SKM-1 (cell line): ENCODE data around the gene FBXO44.

Source experiments
- DNase-seq: peaks from one replicate; lab custom pipeline; 2025; ENCODE audit not compliant: unreplicated experiment; lab: John Stamatoyannopoulos, UW

Gene FBXO44

GRCh38 chr1:11688506-11688905, 33.8 kb downstream of the FBXO44 start:
- DNase-seq = no peak

GRCh38 chr1:11690397-11691301, 36.0 kb downstream of the FBXO44 start:
- no peak for DNase-seq

GRCh38 chr1:11691302-11691914, 36.7 kb downstream of the FBXO44 start, which contains the start of gene DRAXIN:
DRAXIN (plus strand) TSS chr1:11691710; CDS start chr1:11706259, 14,549 bp downstream.
- no peak for DNase-seq

GRCh38 chr1:11691928-11692711, 37.4 kb downstream of the FBXO44 start:
- no peak for DNase-seq

GRCh38 chr1:11693024-11693590, 38.4 kb downstream of the FBXO44 start:
- peak; percentile 54 for DNase-seq

GRCh38 chr1:11693917-11694316, 39.2 kb downstream of the FBXO44 start:
- no peak for DNase-seq

- no peak for DNase-seq
Measured at GRCh38 chr1:11695861-11696260, 41.2 kb downstream of the FBXO44 start.

- DNase-seq = no peak
Measured at GRCh38 chr1:11697188-11697892, 42.7 kb downstream of the FBXO44 start.

GRCh38 chr1:11697893-11698210, 43.2 kb downstream of the FBXO44 start:
- no peak for DNase-seq

- DNase-seq = no peak
Measured at GRCh38 chr1:11700601-11701467, 46.2 kb downstream of the FBXO44 start.

- no peak for DNase-seq
Measured at GRCh38 chr1:11701551-11701961, 46.9 kb downstream of the FBXO44 start.

GRCh38 chr1:11701981-11702803, 47.5 kb downstream of the FBXO44 start:
- no peak for DNase-seq

GRCh38 chr1:11703357-11704193, 48.9 kb downstream of the FBXO44 start:
- DNase-seq = no peak

- no peak for DNase-seq
Measured at GRCh38 chr1:11704194-11704529, 49.5 kb downstream of the FBXO44 start.

- no peak for DNase-seq
Measured at GRCh38 chr1:11704691-11705475, 50.2 kb downstream of the FBXO44 start.

- DNase-seq = no peak
Measured at GRCh38 chr1:11705596-11705995, 50.9 kb downstream of the FBXO44 start.

- DNase-seq = no peak
Measured at GRCh38 chr1:11706292-11706691, 51.6 kb downstream of the FBXO44 start.
